Liver (tissue), 2 donors: Measurements from ENCODE around the gene UCN2.

Experiments
- CTCF ChIP-seq: fragments of 150-350 bp; IDR thresholded peaks from 2 replicates; pipeline ENCODE4 v1.5.1; 2017; ENCODE audit warnings: improper control_type of control experiment, low read depth, low read length; ENCODE audit not compliant: missing input control
- YY1 ChIP-seq: IDR thresholded peaks from 2 replicates; pipeline ENCODE4 v1.6.1; 2016; ENCODE audit warnings: antibody characterized with exemption, mild to moderate bottlenecking
- donor health status: healthy.

DNA sequence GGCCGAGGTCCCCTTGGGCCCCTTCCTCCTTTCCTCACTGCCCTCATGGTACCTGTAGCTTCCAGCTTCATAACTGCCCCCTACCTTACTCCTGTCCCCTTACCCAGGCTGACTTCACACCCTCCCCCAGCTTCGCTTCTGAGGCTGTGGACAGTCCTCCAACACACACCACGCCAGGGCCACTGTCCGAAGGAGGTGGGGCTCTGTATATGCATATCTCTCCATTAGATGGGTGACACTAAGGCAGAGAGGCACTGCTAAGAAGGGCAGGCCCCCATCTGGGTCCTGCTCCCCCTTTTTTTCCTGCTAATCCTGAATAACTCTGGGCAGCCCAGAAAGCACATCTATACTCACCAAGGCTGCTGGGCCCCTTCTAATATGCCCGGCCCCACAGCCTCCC lies 32.6 kb upstream of the UCN2 start:
- TF ChIP-seq YY1 (no peak), CTCF (no peak)
